KOPT-K1 (cell line): ENCODE results near the gene ARHGEF26.

ENCODE experiments used
- H3K27ac ChIP-seq: fragments of 200-600 bp; sonication (generic); 2 replicates; pipeline ENCODE4 v1.5.1; 2016; ENCODE audit warnings: antibody characterized with exemption, mild to moderate bottlenecking, low read depth, low read length; ENCODE audit not compliant: poor library complexity, severe bottlenecking
- H3K36me3 ChIP-seq: fragments of 200-600 bp; sonication (generic); 2 replicates; pipeline ENCODE4 v1.5.1; 2017; ENCODE audit warnings: antibody characterized with exemption, mild to moderate bottlenecking, low read length, moderate library complexity; ENCODE audit not compliant: insufficient read depth
- H3K9me3 ChIP-seq: fragments of 200-600 bp; sonication (generic); 2 replicates; pipeline ENCODE4 v1.5.1; 2017; ENCODE audit warnings: antibody characterized with exemption, low read length, mild to moderate bottlenecking; ENCODE audit not compliant: insufficient read depth, poor library complexity, severe bottlenecking

Gene ARHGEF26

GRCh38 chr3:154131830-154132229 lies 10.6 kb downstream of the ARHGEF26 start:
- Histone ChIP-seq H3K36me3 (no peaks in the 10 kb centered on the region), H3K27ac (no peak overlapping the region), H3K9me3 (no peaks in the 10 kb centered on the region)

- Histone ChIP-seq H3K9me3 (no peaks in the 10 kb centered on the region), H3K36me3 (no peaks in the 10 kb centered on the region), H3K27ac (no peak overlapping the region)
Measured at GRCh38 chr3:154132777-154133375, 11.7 kb downstream of the ARHGEF26 start.

- no peak overlapping the region for H3K27ac ChIP-seq
- no peaks in the 10 kb centered on the region for H3K36me3 ChIP-seq
- H3K9me3 ChIP-seq = no peaks in the 10 kb centered on the region
Measured at GRCh38 chr3:154135511-154136173, 14.5 kb downstream of the ARHGEF26 start.

- no peak overlapping the region for H3K27ac ChIP-seq
- no peaks in the 10 kb centered on the region for H3K36me3 ChIP-seq
- no peaks in the 10 kb centered on the region for H3K9me3 ChIP-seq
Measured at GRCh38 chr3:154137036-154137435, 15.8 kb downstream of the ARHGEF26 start.

- H3K36me3 ChIP-seq = no peaks in the 10 kb centered on the region
- no peaks in the 10 kb centered on the region for H3K9me3 ChIP-seq
Measured at GRCh38 chr3:154139996-154140436, 18.8 kb downstream of the ARHGEF26 start.

GRCh38 chr3:154142608-154143007 lies 21.4 kb downstream of the ARHGEF26 start:
- H3K36me3 ChIP-seq = no peaks in the 10 kb centered on the region
- no peaks in the 10 kb centered on the region for H3K9me3 ChIP-seq
- no peak overlapping the region for H3K27ac ChIP-seq

More at GRCh38 chr3:154139996-154140436, 18.8 kb downstream of the ARHGEF26 start:
- no peak overlapping the region for H3K27ac ChIP-seq

- no peak overlapping the region for H3K27ac ChIP-seq
- no peaks in the 10 kb centered on the region for H3K36me3 ChIP-seq
- no peaks in the 10 kb centered on the region for H3K9me3 ChIP-seq
Measured at GRCh38 chr3:154143873-154144272, 22.7 kb downstream of the ARHGEF26 start.

- no peaks in the 10 kb centered on the region for H3K36me3 ChIP-seq
- no peak overlapping the region for H3K27ac ChIP-seq
- no peaks in the 10 kb centered on the region for H3K9me3 ChIP-seq
Measured at GRCh38 chr3:154144825-154145465, 23.8 kb downstream of the ARHGEF26 start.

GRCh38 chr3:154148541-154148940 lies 27.4 kb downstream of the ARHGEF26 start:
- Histone ChIP-seq H3K27ac (no peak overlapping the region), H3K9me3 (no peaks in the 10 kb centered on the region), H3K36me3 (no peaks in the 10 kb centered on the region)

- Histone ChIP-seq H3K36me3 (no peaks in the 10 kb centered on the region), H3K27ac (no peak overlapping the region), H3K9me3 (no peaks in the 10 kb centered on the region)
Measured at GRCh38 chr3:154149286-154149685, 28.1 kb downstream of the ARHGEF26 start.

GRCh38 chr3:154151969-154152368 lies 30.8 kb downstream of the ARHGEF26 start:
- Histone ChIP-seq H3K27ac (no peak overlapping the region), H3K9me3 (no peaks in the 10 kb centered on the region), H3K36me3 (no peaks in the 10 kb centered on the region)

- Histone ChIP-seq H3K36me3 (no peaks in the 10 kb centered on the region), H3K27ac (no peak overlapping the region), H3K9me3 (no peaks in the 10 kb centered on the region)
Measured at GRCh38 chr3:154152741-154153140, 31.6 kb downstream of the ARHGEF26 start.

- no peaks in the 10 kb centered on the region for H3K36me3 ChIP-seq
- no peaks in the 10 kb centered on the region for H3K9me3 ChIP-seq
- no peak overlapping the region for H3K27ac ChIP-seq
Measured at GRCh38 chr3:154156530-154156929, 35.3 kb downstream of the ARHGEF26 start.

- Histone ChIP-seq H3K9me3 (no peaks in the 10 kb centered on the region), H3K27ac (no peak overlapping the region), H3K36me3 (no peaks in the 10 kb centered on the region)
Measured at GRCh38 chr3:154161806-154162205, 40.6 kb downstream of the ARHGEF26 start.

GRCh38 chr3:154164387-154164786 lies 43.2 kb downstream of the ARHGEF26 start:
- no peak overlapping the region for H3K27ac ChIP-seq
- H3K9me3 ChIP-seq = no peaks in the 10 kb centered on the region
- H3K36me3 ChIP-seq = no peaks in the 10 kb centered on the region
